ENCODE data around the gene LRMDA. TPM values are rescaled to one million over a fixed set of nuclear protein-coding genes. Genes with fewer than 3 reads are reported as not detected.

Gene LRMDA
- total and polyA plus RNA-seq, 2 of the 8 experiments (the other 6 are each of a cell fraction or from before 2014, with no cell fraction given): 0.86 to 2.8 TPM

GRCh38 chr10:76150139-76150875 lies 718.9 kb downstream of the LRMDA start (continued):
- TF ChIP-seq, protein P1, sequence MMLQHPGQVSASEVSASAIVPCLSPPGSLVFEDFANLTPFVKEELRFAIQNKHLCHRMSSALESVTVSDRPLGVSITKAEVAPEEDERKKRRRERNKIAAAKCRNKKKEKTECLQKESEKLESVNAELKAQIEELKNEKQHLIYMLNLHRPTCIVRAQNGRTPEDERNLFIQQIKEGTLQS (IDR thresholded peaks at IDR 0.05; ENCODE audit: insufficient read depth, low read depth, low read length): no peak
- no peak for TF ChIP-seq SAP30 (IDR thresholded peaks at IDR 0.05; ENCODE audit: insufficient read depth, insufficient replicate concordance, low read length)
- TF ChIP-seq KDM1A (IDR thresholded peaks at IDR 0.05; ENCODE audit: borderline replicate concordance, low read length): no peak
- TF ChIP-seq GTF2F1 (IDR thresholded peaks at IDR 0.05; ENCODE audit: borderline replicate concordance, low read depth, low read length): no peak
- TF ChIP-seq TCF12 (IDR thresholded peaks at IDR 0.05; ENCODE audit: low read depth, low read length): no peak
- no peak for TF ChIP-seq NRF1 (IDR thresholded peaks at IDR 0.05; ENCODE audit: low read depth, low read length)
- TF ChIP-seq RBBP5 (IDR thresholded peaks at IDR 0.05; ENCODE audit: borderline replicate concordance, low read depth, low read length): peak; percentile 75; the same call in 1 of the 2 replicates
- TF ChIP-seq MAFK (IDR thresholded peaks at IDR 0.05; ENCODE audit: low read depth, low read length): no peak
- no peak for TF ChIP-seq EP300 (IDR thresholded peaks at IDR 0.05; ENCODE audit: borderline replicate concordance in 1 of 2, low read depth in 2 of 2, low read length in 2 of 2)
- no peak for TF ChIP-seq CREB1 (IDR thresholded peaks at IDR 0.05)
- no peak for TF ChIP-seq HDAC6 (IDR thresholded peaks at IDR 0.05; ENCODE audit: low read depth, low read length)
- TF ChIP-seq KDM4A (IDR thresholded peaks at IDR 0.05; ENCODE audit: low read depth, low read length, severe bottlenecking): no peak
- no peak for TF ChIP-seq RFX5 (IDR thresholded peaks at IDR 0.05; ENCODE audit: borderline replicate concordance, low read depth, low read length)
- no peak for TF ChIP-seq RNF2 (IDR thresholded peaks at IDR 0.05; ENCODE audit: borderline replicate concordance, low read depth, low read length, missing control alignments, poor library complexity, severe bottlenecking)
- no peak for TF ChIP-seq SIRT6 (IDR thresholded peaks at IDR 0.05; ENCODE audit: low read length)
- TF ChIP-seq USF2 (IDR thresholded peaks at IDR 0.05; ENCODE audit: low read length): no peak
- TF ChIP-seq E2F6 (IDR thresholded peaks at IDR 0.05): no peak
- TF ChIP-seq EZH2 (IDR thresholded peaks at IDR 0.05; ENCODE audit: low read depth, low read length, severe bottlenecking): no peak
